Measurements from ENCODE around the gene NFIB. TPM values are rescaled to one million over a fixed set of nuclear protein-coding genes. Genes with fewer than 3 reads are reported as not detected.

NFIB gene
- total and polyA plus RNA-seq, 2 donors (not counting 3 experiments of a cell fraction or from before 2014, with no cell fraction given) = 26.4 to 174 TPM

DNA sequence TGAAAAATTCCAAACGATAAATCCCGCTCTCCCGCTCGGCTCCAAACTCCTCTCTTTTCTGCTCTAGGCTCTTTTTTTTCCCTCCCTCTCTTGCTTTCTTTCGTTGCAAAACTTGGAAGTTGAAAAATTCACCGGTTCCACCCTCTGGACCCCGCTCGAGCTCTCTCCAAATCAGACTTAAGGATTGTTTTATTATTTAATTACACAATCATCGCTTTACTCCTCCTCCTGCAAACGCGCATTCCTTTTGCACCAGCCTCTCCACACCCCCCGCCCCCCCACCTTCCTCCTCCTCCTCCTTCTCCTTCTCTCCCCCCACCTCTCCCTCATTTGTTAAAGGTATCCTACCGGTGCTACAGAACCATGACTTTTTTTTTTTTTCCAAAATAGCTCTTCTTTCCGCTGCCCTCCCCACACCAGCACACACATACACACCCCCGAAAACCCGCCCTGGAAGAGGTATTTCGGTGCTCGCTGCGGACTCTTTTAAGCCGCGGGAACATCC lies 535 bp upstream of the NFIB start:
- Histone ChIP-seq H3K4me1 (ENCODE audit: control insufficient read depth, extremely low read depth, insufficient read depth, low read length) (peaks cover 55% of the 10 kb centered on the region), H3K27me3 (ENCODE audit: control insufficient read depth in 2 of 2, insufficient read depth in 2 of 2, low read length in 2 of 2) (no peaks in the 10 kb centered on the region), H3K27ac (ENCODE audit: insufficient read depth, low read depth, low read length) (peak overlapping the region; percentile 96), H3K9ac (replicated peaks; ENCODE audit: extremely low read depth, insufficient read depth, low read length) (peak overlapping the region; percentile 97), H3K36me3 (ENCODE audit: control insufficient read depth in 2 of 2, extremely low read depth in 1 of 2, insufficient read depth in 2 of 2, low read length in 2 of 2) (no peaks in the 10 kb centered on the region), H2AFZ (ENCODE audit: low read depth, low read length) (no peak overlapping the region), H4K20me1 (replicated peaks; ENCODE audit: control insufficient read depth, extremely low read depth, insufficient read depth, low read length) (peaks cover 6% of the 10 kb centered on the region), H3K4me2 (ENCODE audit: insufficient read depth, low read length) (peak overlapping the region; percentile 93), H3K9me1 (replicated peaks; ENCODE audit: control insufficient read depth, extremely low read depth, insufficient read depth, low read length) (no peaks in the 10 kb centered on the region), H3K9me3 (replicated peaks; ENCODE audit: control insufficient read depth, insufficient read depth, low read length) (no peaks in the 10 kb centered on the region), H3K4me3 (replicated peaks in 1 of 3; ENCODE audit: insufficient read depth in 1 of 3, low read depth in 1 of 3, low read length in 3 of 3) (peak overlapping the region; percentile 61 to 87 (median 85)), H3K79me2 (ENCODE audit: control insufficient read depth, insufficient read depth, low read length) (peaks cover 65% of the 10 kb centered on the region)
- intact Hi-C loops (cut with micrococcal nuclease) = loop anchor here (1.0 to 10.0 kb wide), 9 partner anchors 8 to 1106 kb away; no protein-coding TSS in a partner anchor
- FAIRE-seq = peak; percentile 69
- ChIA-PET CTCF (interaction anchor here (0.6 to 1.1 kb wide), 5 partner anchors 33 to 963 kb away, joined by 3 to 6 read pairs (median 4); no protein-coding TSS in a partner anchor), POLR2A (interaction anchor here (0.6 to 1.4 kb wide), 8 partner anchors 12 to 113 kb away, joined by 3 to 12 read pairs (median 4); no protein-coding TSS in a partner anchor)
- DNase-seq (ENCODE audit: low read depth, low spot score) = peak; percentile 87
- BruUV-seq (replicated peaks) = no TSS peak
- no peak for TF ChIP-seq FOS (IDR thresholded peaks at IDR 0.05; ENCODE audit: borderline replicate concordance, insufficient read depth, low read length)
- TF ChIP-seq MYC (IDR thresholded peaks at IDR 0.05; ENCODE audit: low read depth, low read length) = no peak
- TF ChIP-seq POLR2A (IDR thresholded peaks at IDR 0.05; ENCODE audit: low read depth, low read length) = peak; percentile 80
- no peak for TF ChIP-seq GATA2 (IDR thresholded peaks at IDR 0.05; ENCODE audit: insufficient read depth, insufficient read length, low read depth, low read length)
- peak; percentile 28 for TF ChIP-seq POLR2AphosphoS5 (IDR thresholded peaks at IDR 0.05; ENCODE audit: insufficient read depth, low read depth, low read length)
- TF ChIP-seq, protein P1, sequence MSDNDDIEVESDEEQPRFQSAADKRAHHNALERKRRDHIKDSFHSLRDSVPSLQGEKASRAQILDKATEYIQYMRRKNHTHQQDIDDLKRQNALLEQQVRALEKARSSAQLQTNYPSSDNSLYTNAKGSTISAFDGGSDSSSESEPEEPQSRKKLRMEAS (IDR thresholded peaks at IDR 0.05; ENCODE audit: insufficient read depth, insufficient read length) = no peak
- dilution Hi-C loops (cut with MboI; ENCODE audit: extremely low pct_ligation_motif_present, low sequenced_read_pairs) = no loop called here

DNA sequence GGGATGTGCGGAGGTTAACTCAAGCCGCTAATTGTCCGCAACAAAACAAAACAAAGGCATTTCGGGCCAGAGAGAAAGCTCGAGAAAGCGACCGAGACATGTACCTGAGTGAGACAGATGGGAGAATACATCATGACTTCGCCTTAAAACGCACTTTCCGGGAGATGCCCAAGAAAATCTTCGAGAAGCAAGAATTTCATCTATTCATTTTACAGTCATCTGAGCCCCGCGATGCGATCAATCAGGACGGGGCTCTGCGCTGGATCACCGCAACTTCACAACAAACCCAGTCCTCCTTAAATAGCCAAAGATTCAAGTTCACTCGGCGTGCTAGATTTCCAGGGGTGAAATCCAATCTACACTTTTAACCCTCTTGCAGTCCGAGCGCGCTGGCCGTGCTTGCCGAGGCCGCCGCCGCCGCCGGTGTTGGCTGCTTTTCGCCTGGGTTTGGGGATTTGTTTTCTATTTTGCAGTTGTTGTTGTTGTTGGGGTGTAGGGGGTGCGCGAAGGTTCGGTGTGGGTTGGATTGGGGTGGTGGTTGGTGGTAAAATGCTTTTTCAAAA lies 482 bp downstream of the NFIB start:
- Histone ChIP-seq H3K36me3 (ENCODE audit: control insufficient read depth in 2 of 2, extremely low read depth in 1 of 2, insufficient read depth in 2 of 2, low read length in 2 of 2) (no peaks in the 10 kb centered on the region), H3K79me2 (ENCODE audit: control insufficient read depth, insufficient read depth, low read length) (peaks cover 65% of the 10 kb centered on the region), H3K4me2 (ENCODE audit: insufficient read depth, low read length) (peak overlapping the region; percentile 48), H3K9ac (replicated peaks; ENCODE audit: extremely low read depth, insufficient read depth, low read length) (peak overlapping the region; percentile 98), H3K27me3 (ENCODE audit: control insufficient read depth in 2 of 2, insufficient read depth in 2 of 2, low read length in 2 of 2) (no peaks in the 10 kb centered on the region), H3K27ac (ENCODE audit: insufficient read depth, low read depth, low read length) (peak overlapping the region; percentile 86), H3K4me3 (replicated peaks in 1 of 3; ENCODE audit: insufficient read depth in 1 of 3, low read depth in 1 of 3, low read length in 3 of 3) (peak overlapping the region; percentile 61 to 99 (median 80)), H3K4me1 (ENCODE audit: control insufficient read depth, extremely low read depth, insufficient read depth, low read length) (peaks cover 53% of the 10 kb centered on the region), H4K20me1 (replicated peaks; ENCODE audit: control insufficient read depth, extremely low read depth, insufficient read depth, low read length) (peaks cover 15% of the 10 kb centered on the region), H3K9me1 (replicated peaks; ENCODE audit: control insufficient read depth, extremely low read depth, insufficient read depth, low read length) (no peaks in the 10 kb centered on the region), H2AFZ (ENCODE audit: low read depth, low read length) (no peak overlapping the region), H3K9me3 (replicated peaks; ENCODE audit: control insufficient read depth, insufficient read depth, low read length) (no peaks in the 10 kb centered on the region)
- DNase-seq (ENCODE audit: low read depth, low spot score) (peak; percentile 43), FAIRE-seq (no peak)
- TSS peak; percentile 30 for BruUV-seq (replicated peaks)
- dilution Hi-C loops (cut with MboI; ENCODE audit: extremely low pct_ligation_motif_present, low sequenced_read_pairs) (no loop called here), intact Hi-C loops (cut with micrococcal nuclease) (loop anchor here (2.0 to 10.0 kb wide), 5 partner anchors 99 to 887 kb away; no protein-coding TSS in a partner anchor)
- ChIA-PET POLR2A (no interaction called here), CTCF (interaction anchor here (2.7 kb wide), 1 partner anchor 40 kb away, joined by 16 read pairs; no protein-coding TSS in a partner anchor)
- TF ChIP-seq GATA2 (IDR thresholded peaks at IDR 0.05; ENCODE audit: insufficient read depth, insufficient read length, low read depth, low read length) (no peak), POLR2AphosphoS5 (IDR thresholded peaks at IDR 0.05; ENCODE audit: insufficient read depth, low read depth, low read length) (no peak)
- TF ChIP-seq, protein P1 (IDR thresholded peaks at IDR 0.05; ENCODE audit: insufficient read depth, insufficient read length) = no peak

Measured in endothelial cell of umbilical vein (primary cell).